Measurements from ENCODE around the gene SNRK. TPM values are rescaled to one million over a fixed set of nuclear protein-coding genes. Genes with fewer than 3 reads are reported as not detected.

The SNRK gene
- total and polyA plus RNA-seq, 2 donors (not counting 3 experiments of a cell fraction or from before 2014, with no cell fraction given), result 43.3 to 99.9 TPM

- FAIRE-seq (no peak), DNase-seq (ENCODE audit: low read depth, low spot score) (no peak)
- H2AFZ ChIP-seq (ENCODE audit: low read depth, low read length), result no peak overlapping the region
- CTCF ChIA-PET, result interaction anchor here (1.0 to 1.3 kb wide), 2 partner anchors 10 to 12 kb away, joined by 4 read pairs; no protein-coding TSS in a partner anchor
- dilution Hi-C loops (cut with MboI; ENCODE audit: extremely low pct_ligation_motif_present, low sequenced_read_pairs), result no loop called here
- POLR2A ChIA-PET, result no interaction called here
- no peaks in the 10 kb centered on the region for H3K9me3 ChIP-seq (replicated peaks; ENCODE audit: control insufficient read depth, insufficient read depth, low read length)
- no peaks in the 10 kb centered on the region for H3K9me1 ChIP-seq (replicated peaks; ENCODE audit: control insufficient read depth, extremely low read depth, insufficient read depth, low read length)
- H4K20me1 ChIP-seq (replicated peaks; ENCODE audit: control insufficient read depth, extremely low read depth, insufficient read depth, low read length), result peaks cover 18% of the 10 kb centered on the region
- H3K9ac ChIP-seq (replicated peaks; ENCODE audit: extremely low read depth, insufficient read depth, low read length), result no peak overlapping the region
- H3K79me2 ChIP-seq (ENCODE audit: control insufficient read depth, insufficient read depth, low read length), result peaks cover 96% of the 10 kb centered on the region
- H3K27ac ChIP-seq (ENCODE audit: insufficient read depth, low read depth, low read length), result no peak overlapping the region
- H3K4me3 ChIP-seq (replicated peaks in 1 of 3; ENCODE audit: insufficient read depth in 1 of 3, low read depth in 1 of 3, low read length in 3 of 3), result no peak overlapping the region
- no peak overlapping the region for H3K4me2 ChIP-seq (ENCODE audit: insufficient read depth, low read length)
- H3K4me1 ChIP-seq (ENCODE audit: control insufficient read depth, extremely low read depth, insufficient read depth, low read length), result no peaks in the 10 kb centered on the region
- no TSS peak for BruUV-seq (replicated peaks)
- no peaks in the 10 kb centered on the region for H3K27me3 ChIP-seq (ENCODE audit: control insufficient read depth in 2 of 2, insufficient read depth in 2 of 2, low read length in 2 of 2)
- TF ChIP-seq MYC (IDR thresholded peaks at IDR 0.05; ENCODE audit: low read depth, low read length), result no peak
- TF ChIP-seq JUN (IDR thresholded peaks at IDR 0.05; ENCODE audit: borderline replicate concordance, insufficient read depth, insufficient read length, low read depth), result no peak
- TF ChIP-seq POLR2A (IDR thresholded peaks at IDR 0.05; ENCODE audit: low read depth, low read length), result no peak
- TF ChIP-seq, protein P1, sequence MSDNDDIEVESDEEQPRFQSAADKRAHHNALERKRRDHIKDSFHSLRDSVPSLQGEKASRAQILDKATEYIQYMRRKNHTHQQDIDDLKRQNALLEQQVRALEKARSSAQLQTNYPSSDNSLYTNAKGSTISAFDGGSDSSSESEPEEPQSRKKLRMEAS (IDR thresholded peaks at IDR 0.05; ENCODE audit: insufficient read depth, insufficient read length), result no peak
- no peak for TF ChIP-seq FOS (IDR thresholded peaks at IDR 0.05; ENCODE audit: borderline replicate concordance, insufficient read depth, low read length)
- H3K36me3 ChIP-seq (ENCODE audit: control insufficient read depth in 2 of 2, extremely low read depth in 1 of 2, insufficient read depth in 2 of 2, low read length in 2 of 2), result peaks cover 24 to 32% of the 10 kb centered on the region in 2 experiments
- intact Hi-C loops (cut with micrococcal nuclease), result no loop called here
These were observed 48.6 kb downstream of the SNRK start for GRCh38 chr3:43334976-43335375.

DNA sequence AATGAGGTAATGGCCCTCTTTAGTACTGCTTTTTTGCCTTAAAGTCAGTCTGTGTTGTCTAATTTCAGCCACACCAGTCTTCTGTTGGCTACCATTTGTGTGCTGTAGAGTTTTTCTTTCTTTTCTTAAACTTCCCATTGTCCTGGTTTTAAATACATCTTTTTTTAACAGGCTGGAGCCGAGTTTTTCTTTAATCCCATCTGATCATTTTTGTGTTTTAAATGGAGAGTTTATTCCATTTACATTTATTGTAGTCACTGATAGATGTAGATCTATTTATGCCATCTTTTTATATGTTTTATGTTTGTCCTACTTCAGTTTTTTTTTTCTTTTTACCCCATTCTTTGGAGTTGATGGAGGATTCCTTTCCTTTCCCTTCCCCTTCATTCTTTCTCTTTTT lies 49.5 kb downstream of the SNRK start:
- dilution Hi-C loops (cut with MboI; ENCODE audit: extremely low pct_ligation_motif_present, low sequenced_read_pairs) (no loop called here), intact Hi-C loops (cut with micrococcal nuclease) (no loop called here)
- no peak overlapping the region for H3K27ac ChIP-seq (ENCODE audit: insufficient read depth, low read depth, low read length)
- DNase-seq (ENCODE audit: low read depth, low spot score) (no peak), FAIRE-seq (no peak)
- no peak overlapping the region for H3K9ac ChIP-seq (replicated peaks; ENCODE audit: extremely low read depth, insufficient read depth, low read length)
- ChIA-PET POLR2A (no interaction called here), CTCF (interaction anchor here (0.8 to 2.5 kb wide), 2 partner anchors 167 to 375 kb away, joined by 4 to 10 read pairs; no protein-coding TSS in a partner anchor)
- no peaks in the 10 kb centered on the region for H3K27me3 ChIP-seq (ENCODE audit: control insufficient read depth in 2 of 2, insufficient read depth in 2 of 2, low read length in 2 of 2)
- peaks cover 15% of the 10 kb centered on the region for H4K20me1 ChIP-seq (replicated peaks; ENCODE audit: control insufficient read depth, extremely low read depth, insufficient read depth, low read length)
- H3K4me2 ChIP-seq (ENCODE audit: insufficient read depth, low read length), result no peak overlapping the region
- TF ChIP-seq MYC (IDR thresholded peaks at IDR 0.05; ENCODE audit: low read depth, low read length) (no peak), EZH2 (IDR thresholded peaks at IDR 0.05; ENCODE audit: borderline replicate concordance, low read depth, low read length, severe bottlenecking) (no peak), JUN (IDR thresholded peaks at IDR 0.05; ENCODE audit: borderline replicate concordance, insufficient read depth, insufficient read length, low read depth) (no peak), FOS (IDR thresholded peaks at IDR 0.05; ENCODE audit: borderline replicate concordance, insufficient read depth, low read length) (no peak), CTCF (IDR thresholded peaks at IDR 0.05; ENCODE audit: extremely low read depth in 1 of 2, insufficient read depth in 1 of 2, low read depth in 1 of 2, low read length in 2 of 2) (no peak)
- H3K79me2 ChIP-seq (ENCODE audit: control insufficient read depth, insufficient read depth, low read length), result peaks cover 96% of the 10 kb centered on the region
- no peaks in the 10 kb centered on the region for H3K4me1 ChIP-seq (ENCODE audit: control insufficient read depth, extremely low read depth, insufficient read depth, low read length)
- no TSS peak for BruUV-seq (replicated peaks)
- no peak overlapping the region for H3K4me3 ChIP-seq (replicated peaks in 1 of 3; ENCODE audit: insufficient read depth in 1 of 3, low read depth in 1 of 3, low read length in 3 of 3)
- no peaks in the 10 kb centered on the region for H3K9me1 ChIP-seq (replicated peaks; ENCODE audit: control insufficient read depth, extremely low read depth, insufficient read depth, low read length)
- H2AFZ ChIP-seq (ENCODE audit: low read depth, low read length), result no peak overlapping the region
- H3K9me3 ChIP-seq (replicated peaks; ENCODE audit: control insufficient read depth, insufficient read depth, low read length), result no peaks in the 10 kb centered on the region
- H3K36me3 ChIP-seq (ENCODE audit: control insufficient read depth in 2 of 2, extremely low read depth in 1 of 2, insufficient read depth in 2 of 2, low read length in 2 of 2), result peaks cover 30 to 39% of the 10 kb centered on the region in 2 experiments

All from endothelial cell of umbilical vein (primary cell).